HG02870 (cell line): ENCODE data around the gene EIF5.
A peak's percentile ranks its signal among the peaks of the same experiment; 100 is the strongest.

ENCODE experiments used
- ATAC-seq: cut with Tn5 transposase; IDR thresholded peaks from one replicate; pipeline ENCODE4 v1.9.1; 2021; ENCODE audit warnings: mild to moderate bottlenecking, moderate library complexity; ENCODE audit not compliant: unreplicated experiment

The EIF5 gene

GRCh38 chr14:103333754-103334643, at the start of gene EIF5:
Gene EIF5 (plus strand): TSS chr14:103334237. CDS start chr14:103335861, 1,624 bp downstream.
- peak; percentile 86 for ATAC-seq

DNA sequence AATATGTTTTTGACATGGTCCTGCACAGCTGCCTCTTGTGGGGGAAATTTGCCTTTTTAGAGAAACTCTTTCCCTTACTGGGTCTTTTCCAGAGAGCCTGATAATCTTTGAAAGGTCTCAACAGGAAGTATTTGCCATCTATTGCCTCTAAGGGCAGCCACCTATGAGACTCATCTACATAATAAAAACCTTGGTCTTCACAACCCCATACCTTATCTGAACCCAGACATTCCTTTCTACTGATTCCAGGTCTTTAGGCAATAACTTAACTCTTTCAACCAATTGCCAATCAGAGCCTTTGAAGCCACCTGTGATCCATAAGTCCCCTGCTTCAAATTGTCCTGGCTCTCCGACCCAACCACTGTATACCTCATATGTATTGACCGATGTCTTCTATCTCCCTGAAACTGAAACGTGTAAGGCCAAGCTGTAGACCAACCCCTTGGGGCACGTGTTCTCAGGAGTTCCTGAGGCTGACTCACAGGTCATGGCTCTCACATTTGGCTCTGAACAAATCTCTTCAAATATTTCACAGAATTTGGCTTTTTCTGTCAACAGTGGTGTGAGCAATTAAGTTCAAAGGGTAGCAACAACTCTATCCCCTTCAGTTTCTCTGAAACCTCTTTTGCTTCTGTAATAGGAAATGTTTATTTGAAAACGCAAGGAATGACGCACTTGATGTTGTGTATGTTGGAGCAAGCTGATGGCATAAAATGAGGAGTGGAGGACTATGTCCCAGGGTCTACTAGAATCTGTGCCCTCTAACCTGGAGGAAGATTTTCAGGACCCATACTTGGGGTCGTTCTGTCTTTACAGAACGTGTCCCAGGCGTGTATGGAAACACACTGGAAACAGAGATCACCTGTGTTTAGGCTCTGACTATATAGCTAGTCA, 49.2 kb upstream of the EIF5 start:
- no peak for ATAC-seq

GRCh38 chr14:103286460-103286859, 47.6 kb upstream of the EIF5 start:
- no peak for ATAC-seq

DNA sequence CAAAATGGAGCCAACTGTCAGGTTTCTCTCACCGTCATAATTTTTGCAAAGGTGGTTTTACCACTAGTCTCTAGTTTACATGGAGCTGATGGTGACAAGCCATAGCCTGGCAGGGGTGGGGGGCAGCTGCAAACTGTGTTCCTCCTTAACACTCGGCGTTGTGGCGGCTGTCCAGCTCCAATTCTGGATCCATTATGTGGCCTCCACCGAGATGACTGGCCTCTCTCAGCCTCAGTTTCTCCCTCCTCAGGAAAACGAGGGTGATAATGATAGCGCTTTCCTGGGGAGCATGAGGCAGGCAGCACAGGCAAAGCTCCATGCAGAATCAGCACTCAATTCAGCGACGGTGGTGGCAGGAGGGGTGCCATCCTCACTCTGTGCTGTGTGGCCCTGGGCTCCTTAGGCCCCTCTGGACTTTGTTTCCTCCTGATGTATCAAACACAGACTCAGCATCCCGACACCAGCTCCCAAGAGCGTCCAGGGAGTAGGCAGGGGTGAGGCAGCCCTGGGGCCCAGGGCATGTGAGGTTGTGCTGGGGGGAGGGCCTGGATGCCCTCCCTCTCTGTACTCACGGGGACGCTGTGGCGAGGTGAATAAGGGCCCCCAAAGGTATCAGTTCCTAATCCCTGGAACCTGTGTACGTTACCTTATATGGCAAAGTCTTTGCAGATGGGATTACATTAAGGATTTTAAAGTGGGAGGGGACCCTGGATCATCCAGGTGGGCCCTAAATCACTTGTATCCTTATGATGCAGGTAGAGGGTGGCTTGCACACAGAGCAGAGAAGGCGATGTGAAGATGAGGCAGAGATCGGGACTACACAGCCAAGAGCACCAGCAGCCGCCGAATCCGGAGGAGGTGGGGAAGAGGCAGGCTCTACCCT, 46.8 kb upstream of the EIF5 start:
- ATAC-seq = no peak

DNA sequence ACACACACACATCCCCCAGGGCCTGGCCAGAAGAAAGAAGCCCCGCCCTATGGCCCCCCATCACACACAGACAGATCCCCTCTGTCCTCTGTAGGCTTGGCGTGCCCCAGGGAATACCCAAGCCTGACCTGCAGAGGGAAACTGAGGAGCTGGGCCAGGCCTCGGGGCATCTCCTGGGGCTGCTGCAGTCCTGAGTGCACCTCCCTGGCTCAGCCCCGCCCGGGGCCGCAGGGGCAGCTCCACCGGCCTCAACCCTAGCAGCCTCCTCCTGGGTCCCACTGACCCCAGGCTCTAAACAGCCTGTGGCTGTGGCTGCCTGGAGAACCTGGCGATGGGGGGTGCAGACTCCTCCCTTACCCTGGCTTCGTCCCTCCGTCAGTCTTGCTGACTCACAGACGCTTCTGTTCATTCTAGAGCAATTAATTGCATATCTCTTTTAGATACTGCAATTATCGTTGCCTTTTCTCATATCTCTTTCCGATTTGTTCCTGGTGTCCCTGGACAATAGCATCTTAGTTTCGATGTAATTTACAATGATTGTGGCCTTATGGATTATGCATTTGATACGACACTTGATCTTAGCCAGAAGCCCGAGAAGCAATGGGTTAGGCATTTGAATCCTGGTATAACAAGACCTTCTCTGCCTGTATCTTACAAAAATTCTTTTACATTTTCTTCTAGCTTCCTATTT, 45.8 kb upstream of the EIF5 start:
- ATAC-seq = no peak

DNA sequence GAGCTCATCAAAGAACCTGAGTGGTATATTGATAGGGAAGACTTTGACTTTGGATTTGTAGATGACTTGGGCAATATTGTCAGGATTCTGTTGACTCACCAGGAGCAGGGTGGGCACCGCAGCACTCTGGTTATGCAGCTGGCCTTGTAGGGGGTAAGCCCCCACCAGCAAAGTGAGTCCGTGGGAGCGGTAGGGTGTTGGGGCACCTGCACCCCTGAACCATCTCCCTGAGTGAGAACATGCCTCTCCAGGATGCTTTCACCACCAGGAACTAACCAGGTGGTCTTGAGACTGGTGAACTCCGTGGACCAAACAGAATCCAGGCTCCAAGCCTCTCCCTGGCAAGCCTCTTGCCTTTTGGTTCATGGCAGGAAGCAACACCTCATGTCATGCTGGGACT, 44.0 kb upstream of the EIF5 start:
- no peak for ATAC-seq

GRCh38 chr14:103290494-103290893, 43.5 kb upstream of the EIF5 start:
- ATAC-seq = no peak

GRCh38 chr14:103290961-103291360, 43.1 kb upstream of the EIF5 start:
- no peak for ATAC-seq

DNA sequence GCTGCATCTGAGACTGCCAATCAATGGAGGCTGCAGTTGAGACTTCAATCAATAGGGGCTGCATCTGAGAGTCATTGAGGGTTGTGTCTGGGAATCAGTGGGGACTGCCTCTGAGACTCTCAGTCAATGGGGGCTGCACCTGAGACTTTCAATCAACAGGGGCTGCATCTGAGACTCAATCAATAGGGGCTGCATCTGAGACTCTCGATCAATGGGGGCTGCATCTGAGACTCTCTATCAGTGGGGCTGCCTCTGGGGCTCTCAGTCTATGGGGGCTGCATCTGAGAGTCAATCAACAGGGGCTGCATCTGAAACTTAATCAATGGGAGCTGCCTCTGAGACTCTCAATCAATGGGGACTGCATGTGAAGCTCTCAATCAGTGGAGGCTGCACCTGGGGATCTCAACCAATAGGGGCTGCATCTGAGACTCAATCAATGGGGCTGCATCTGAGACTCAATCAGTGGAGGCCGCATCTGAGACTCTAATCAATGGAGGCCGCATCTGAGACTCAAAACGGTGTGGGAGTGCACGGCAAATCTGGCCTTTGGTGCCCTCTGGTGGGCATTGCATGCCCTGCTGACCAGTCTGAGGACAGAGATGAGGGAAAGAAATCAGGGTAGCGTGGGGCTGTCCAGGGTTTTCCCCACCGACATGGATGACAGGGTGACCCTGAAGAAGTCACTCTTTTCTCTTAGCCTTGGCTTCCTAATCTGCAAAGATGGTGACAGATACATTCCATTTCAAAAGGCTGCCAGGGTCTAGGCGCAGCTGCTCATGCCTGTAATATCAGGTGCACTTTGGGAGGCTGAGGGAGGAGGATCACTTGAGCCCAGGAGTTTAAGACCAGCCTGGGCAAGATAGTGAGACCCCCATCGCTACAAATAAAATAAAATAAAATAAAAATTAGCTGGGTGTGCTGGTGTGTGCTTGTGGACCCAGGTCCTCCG, 41.3 kb upstream of the EIF5 start:
- no peak for ATAC-seq

DNA sequence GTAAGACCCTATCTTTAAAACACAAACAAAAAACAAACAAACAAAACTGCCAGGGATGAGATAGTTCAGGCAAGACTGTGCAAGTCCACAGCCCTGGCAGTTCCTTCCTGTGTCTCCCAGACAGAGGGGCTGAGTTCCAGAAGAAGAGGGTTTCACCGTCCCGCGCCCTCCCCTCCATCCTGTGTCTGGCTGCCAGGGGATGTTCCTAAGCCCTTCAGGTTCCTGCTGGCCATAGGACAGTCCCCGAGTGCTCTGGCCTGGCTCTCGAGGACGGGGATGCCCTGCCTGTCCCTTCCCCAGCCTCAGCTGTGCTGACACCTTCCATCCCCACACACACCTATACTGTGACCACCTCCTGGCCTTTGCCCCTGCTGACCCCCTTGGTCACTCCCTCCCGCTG, 40.6 kb upstream of the EIF5 start:
- no peak for ATAC-seq

DNA sequence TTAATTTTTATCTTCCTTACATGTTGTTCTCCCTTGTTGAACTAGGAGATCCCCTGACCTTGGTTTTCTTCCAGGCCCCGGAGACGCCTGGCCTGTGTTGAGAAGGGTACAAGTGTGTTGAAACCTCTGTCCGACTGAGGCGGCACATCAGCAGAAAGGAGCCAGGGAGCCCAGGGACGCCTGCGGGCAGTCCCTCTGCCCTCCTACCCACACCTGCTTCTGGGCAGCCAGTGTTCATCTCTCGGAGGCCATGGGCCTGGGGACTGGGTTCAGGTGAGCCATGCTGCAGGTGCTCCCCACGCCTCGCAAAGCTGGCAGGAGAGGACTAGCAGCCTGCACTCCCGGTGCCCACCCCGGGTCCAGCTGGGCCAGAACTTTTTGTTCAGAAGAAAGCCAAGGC, 39.9 kb upstream of the EIF5 start:
- no peak for ATAC-seq

- no peak for ATAC-seq
Measured at GRCh38 chr14:103296007-103296406, 38.0 kb upstream of the EIF5 start.

DNA sequence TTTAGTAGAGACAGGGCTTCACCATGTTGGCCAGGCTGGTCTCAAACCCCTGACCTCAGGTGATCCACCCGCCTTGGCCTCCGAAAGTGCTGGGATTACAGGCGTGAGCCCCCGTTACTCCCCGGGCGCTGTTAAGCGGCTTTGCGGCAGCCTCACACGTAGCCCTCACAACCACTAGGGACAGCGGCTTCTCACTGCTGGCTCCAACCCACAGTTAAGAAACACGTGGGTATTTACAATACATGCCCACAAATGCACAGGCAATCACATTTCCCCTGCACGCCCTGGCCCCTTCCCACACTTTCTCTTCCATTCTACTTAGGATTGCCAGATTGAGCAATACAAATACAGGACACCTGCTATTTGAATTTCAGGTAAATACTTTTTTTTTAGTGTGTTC, 37.0 kb upstream of the EIF5 start:
- no peak for ATAC-seq

GRCh38 chr14:103298620-103299019, 35.4 kb upstream of the EIF5 start:
- ATAC-seq = no peak

DNA sequence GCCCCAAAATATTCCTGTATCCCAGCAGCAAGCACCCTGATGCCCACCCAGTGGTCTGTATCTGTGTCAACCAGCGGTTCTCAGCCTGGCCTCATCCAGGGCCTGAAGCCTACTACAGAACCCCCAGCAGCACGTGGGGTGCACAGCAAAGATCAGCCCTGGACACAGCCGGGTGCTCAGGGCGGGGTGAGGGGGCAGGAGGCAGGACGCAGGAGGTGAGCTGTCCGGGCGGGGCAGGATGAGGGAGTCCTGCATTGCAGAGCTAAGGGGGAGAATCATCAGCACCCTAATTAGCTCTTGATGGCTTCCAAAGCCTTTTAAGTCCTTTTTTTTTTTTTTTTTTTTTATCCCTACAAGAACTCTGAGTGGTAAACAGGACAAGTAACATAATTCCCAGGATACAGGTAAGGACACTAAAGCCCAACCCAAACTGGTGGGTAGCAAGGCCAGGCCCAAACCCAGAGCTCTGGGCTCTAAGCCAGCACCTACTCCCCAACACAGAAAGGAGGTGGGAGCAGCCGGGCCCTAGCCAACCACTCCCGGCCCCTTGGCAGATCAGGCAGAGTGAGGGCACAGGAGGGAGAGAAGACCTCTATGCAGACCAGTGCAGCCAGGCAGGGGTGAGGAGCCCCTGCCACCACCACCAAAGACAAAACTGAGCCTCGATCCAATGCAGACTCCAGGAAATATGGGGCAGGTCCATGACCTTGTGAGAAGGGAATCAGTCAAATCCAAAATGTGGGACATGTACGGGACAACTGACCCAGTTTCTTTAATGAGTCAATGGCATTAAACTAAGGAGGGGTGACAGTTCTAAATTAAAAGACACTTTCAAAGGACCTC, 32.3 kb upstream of the EIF5 start:
- ATAC-seq = no peak

GRCh38 chr14:103302966-103303365, 31.1 kb upstream of the EIF5 start:
- ATAC-seq = no peak

DNA sequence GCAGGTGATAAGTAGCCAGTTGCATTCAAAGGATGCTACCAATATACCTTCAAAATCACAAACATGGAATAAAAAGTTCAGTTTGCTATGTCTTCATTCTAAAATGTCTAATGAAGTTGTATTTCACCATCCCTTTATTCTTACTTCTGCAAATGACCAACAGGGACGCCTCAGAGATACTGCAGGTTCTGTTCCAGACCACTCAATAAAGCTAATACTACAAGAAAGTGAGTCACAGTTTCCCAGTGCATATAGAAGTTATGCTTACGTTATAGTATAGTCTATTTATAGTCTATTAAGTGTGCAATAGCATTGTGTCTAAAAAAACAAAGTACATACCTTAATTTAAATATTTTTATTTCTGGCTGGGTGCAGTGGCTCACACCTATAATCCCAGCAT, 29.3 kb upstream of the EIF5 start:
- ATAC-seq = no peak
